NCI-H2196 (cell line): ENCODE data around the gene GFOD1.
"Not testable (repeated sequence)": the region's sequence is repeated elsewhere in the genome, so short reads cannot be mapped to it uniquely, and the experiment has no call there.

ENCODE experiments used
- DNase-seq: peaks from one replicate; lab custom pipeline; 2025; ENCODE audit not compliant: unreplicated experiment; lab: John Stamatoyannopoulos, UW

The GFOD1 gene

GRCh38 chr6:13511913-13512717 is 24.7 kb upstream of the GFOD1 start:
- DNase-seq: no peak

- DNase-seq: not testable (repeated sequence)
Observed at GRCh38 chr6:13511141-13511571, 23.8 kb upstream of the GFOD1 start.

DNA sequence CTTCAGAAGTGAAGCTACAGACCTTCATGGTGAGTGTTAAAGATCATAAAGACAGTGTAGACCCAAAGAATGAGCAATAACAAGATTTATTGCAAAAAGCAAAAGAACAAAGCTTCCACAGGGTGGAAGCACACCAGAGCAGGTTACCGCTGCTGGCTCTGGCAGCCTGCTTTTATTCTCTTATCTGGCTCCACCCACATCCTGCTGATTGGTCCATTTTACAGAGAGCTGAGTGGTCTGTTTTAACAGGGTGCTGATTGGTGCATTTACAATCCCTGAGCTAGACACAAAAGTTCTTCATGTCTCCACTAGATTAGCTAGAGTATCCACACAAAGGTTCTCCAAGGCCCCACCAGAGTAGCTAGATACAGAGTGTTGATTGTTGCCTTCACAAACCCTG is 23.0 kb upstream of the GFOD1 start:
- DNase-seq: not testable (repeated sequence)

DNA sequence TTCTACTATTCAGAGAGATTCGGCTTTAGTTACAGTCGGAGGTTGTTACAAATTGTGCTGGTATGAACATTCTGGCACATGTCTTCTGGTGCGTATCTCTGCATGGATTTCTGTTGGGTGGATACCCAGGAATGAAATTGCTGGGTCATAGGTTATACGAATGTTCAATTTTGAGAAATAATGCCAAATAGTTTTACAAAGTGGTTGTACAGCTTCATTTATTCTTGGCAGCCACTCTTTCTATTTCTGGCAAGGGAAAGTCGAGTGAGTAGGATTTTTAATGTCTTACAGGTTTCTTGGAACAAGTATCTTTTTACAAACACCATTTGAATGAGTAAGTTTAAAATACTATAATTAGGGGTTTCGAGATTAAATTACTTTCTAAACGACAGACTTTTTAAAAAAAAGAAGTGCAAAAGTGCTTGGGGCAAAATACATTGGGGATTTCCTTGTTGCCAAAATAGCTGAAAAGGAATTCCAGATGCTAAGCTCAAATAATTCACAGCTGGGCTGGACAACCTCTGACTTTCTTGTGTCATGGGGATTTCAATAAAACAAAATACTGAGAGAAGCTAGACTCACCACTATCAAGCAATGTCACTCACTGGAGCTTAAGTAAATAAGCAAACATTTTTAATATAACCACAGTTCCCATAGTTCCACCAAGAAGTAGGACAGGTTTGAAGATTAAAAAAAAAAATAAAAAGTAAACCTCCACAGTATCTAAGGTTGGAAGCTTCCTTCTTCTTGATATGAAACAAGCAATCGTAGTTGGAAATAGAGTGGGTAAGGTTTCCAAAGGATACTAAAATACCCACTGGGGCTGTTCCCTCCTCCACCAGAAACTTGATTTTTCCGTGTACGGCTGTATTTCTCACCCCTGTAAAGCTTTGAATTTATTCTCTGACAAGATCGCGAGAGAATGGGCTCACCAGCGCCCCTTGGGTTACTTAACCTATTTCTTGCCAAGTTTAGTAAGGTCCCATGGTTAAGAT is 21.6 kb upstream of the GFOD1 start:
- DNase-seq: no peak

- DNase-seq: no peak
Observed at GRCh38 chr6:13507306-13507860, 20.0 kb upstream of the GFOD1 start.

- DNase-seq: no peak
Observed at GRCh38 chr6:13505345-13505734, 17.9 kb upstream of the GFOD1 start.

DNA sequence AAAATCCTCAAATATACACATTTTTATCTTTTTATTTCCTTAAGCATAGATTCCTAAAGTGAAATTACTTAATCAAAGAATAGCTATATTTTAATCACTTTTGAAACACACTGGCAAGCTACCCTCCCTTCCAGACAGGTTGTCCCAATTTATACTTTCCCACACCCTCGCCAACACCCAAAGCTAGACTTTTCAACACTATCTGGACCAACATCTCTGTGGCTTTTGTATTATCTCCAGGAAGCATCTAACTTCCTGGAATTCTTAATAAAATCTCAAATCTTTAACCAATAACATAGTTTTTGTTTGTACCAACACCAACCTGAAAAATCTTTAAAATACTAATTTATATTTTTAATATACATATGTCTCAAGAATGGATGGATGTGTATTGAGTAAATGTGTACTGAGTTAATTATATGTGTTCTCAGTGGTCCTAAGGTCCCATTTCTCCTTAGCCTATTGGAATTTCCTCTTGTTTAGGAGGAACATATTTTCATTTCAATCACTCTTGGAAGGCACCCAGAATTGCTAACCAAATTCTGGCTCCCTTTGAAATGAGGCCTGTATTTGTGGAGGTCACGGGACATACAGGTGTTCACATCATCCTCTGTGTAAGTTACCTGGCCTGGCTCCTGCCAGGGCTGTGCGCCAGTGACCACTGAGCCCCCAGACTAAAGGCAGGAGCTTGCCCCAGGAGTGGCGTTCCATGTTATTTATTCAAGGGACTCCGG is 17.4 kb upstream of the GFOD1 start:
- no peak for DNase-seq

DNA sequence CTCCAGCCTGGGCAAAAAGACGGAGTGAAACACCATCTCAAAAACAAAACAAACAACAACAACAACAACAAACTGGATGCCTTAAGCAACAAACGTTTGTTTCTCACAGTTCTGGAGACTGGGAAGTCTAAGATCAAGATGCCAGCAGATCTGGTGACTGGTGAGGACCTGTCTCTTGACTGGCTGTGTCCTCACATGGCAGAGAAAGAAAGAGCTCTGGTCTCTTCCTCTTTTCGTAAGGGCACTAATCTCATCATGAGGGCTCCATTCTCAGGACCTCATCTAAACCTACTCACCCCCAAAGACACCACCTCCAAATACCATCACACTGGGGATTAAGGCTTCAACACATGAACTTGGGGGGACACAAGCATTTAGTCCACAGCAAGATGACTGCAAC is 13.5 kb upstream of the GFOD1 start:
- DNase-seq: no peak

DNA sequence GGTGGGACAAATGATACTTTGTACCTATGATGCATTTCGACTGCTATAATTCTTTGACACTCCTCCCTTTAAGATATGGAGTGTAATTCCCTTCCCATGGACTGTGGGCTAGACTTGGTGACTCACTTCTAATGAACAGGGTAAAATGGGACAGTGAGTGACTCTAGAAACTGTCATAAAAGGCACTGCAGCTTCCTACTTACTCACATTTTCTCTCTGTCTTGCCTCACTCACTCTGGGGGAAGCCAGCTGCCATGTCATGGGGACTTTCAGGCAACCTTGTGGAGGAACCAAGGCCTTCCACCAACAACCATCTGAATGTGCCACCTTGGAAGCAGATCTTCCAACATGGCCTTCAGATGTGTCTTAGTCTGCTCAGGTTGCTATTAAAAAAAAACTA is 12.9 kb upstream of the GFOD1 start:
- no peak for DNase-seq

DNA sequence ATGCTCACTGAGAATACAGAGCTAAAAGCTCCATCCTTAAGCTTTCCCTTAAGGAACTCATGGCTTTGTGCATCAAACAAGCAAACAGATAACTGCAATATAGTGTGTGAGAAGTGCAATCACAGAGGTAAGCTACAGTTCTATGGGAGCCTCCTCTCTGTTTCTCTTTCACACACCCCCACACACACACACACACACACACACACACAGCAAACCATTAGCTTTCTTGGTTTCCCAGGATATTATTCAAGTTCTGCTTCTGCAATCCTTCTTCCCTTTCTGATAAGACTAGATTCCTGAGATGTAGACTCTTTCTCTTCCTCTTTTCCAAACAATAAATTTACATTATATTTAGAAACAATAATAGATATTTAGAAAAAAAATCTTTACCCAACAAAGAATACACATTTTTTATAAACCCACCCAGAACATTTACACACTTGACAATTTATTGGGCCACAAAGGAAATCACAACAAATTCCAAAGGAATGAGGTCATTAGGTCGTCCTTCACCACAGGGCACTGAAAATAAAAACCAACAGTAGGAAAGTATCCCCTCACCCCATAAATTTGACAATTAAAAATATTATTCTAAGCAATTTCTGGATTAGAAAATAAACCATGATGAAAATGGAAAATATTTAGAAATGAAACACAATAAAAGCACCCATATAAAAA is 9.3 kb upstream of the GFOD1 start:
- DNase-seq: no peak

DNA sequence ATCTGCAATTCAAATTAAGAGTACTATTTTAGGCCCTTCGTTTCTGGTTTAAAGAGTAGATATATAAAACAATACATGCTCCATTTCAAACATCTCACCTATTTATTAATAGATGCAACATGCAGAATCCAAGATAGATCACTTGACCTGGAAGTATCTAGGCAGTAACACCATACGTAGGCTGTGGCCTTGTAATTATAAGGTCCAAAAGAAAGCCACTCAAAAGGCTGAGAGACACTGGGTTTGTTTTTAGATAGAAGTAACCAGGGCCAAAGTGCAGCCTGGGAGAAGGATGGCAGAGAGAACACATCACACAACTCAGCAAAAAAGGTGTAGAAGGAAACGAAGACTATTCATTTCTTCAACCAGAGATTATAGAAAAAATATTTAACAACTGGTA is 8.4 kb upstream of the GFOD1 start:
- no peak for DNase-seq

- no peak for DNase-seq
Observed at GRCh38 chr6:13495112-13495776, 7.8 kb upstream of the GFOD1 start.

DNA sequence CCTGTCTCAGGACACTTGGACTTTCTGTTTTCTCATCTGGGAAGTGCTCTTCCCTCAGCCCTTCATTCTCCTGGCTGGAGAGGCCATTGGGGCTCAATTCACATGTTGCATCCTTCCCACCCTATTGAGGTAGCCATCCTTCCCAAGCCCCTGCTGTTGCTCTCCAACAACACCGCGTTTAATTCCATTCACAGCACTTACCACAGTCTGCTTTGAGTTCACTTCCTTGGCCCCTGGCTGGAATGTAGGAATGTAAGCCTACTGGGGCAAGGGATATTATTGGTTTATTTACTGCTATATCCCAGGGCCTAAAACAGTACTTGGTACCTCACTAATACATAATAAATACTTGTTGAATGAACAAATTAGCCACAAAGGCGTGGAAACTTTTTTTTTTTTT is 6.7 kb upstream of the GFOD1 start:
- no peak for DNase-seq

GRCh38 chr6:13493147-13493546 is 5.7 kb upstream of the GFOD1 start:
- DNase-seq: no peak

- DNase-seq: no peak
Observed at GRCh38 chr6:13492357-13492756, 5.0 kb upstream of the GFOD1 start.

GRCh38 chr6:13491538-13491937 is 4.1 kb upstream of the GFOD1 start:
- no peak for DNase-seq

GRCh38 chr6:13490402-13490801 is 3.0 kb upstream of the GFOD1 start:
- no peak for DNase-seq

GRCh38 chr6:13488896-13489237 is 1.5 kb upstream of the GFOD1 start:
- DNase-seq: no peak

GRCh38 chr6:13488015-13488895 is 855 bp upstream of the GFOD1 start:
- no peak for DNase-seq
